Loucy (cell line): ENCODE results near the gene HHLA2.

Experiments
- H2AFZ ChIP-seq: fragments of 200-600 bp; sonication (generic); 2 replicates; pipeline ENCODE4 v1.6.0; 2016; ENCODE audit warnings: antibody characterized with exemption, mild to moderate bottlenecking, low read length, moderate library complexity
- H3F3A ChIP-seq: fragments of 200-600 bp; 2 replicates; pipeline ENCODE4 v1.6.0; 2016; ENCODE audit warnings: antibody characterized with exemption, low read depth, mild to moderate bottlenecking
- H3K27me3 ChIP-seq: fragments of 200-600 bp; sonication (generic); 2 replicates; pipeline ENCODE4 v1.6.1; 2014; ENCODE audit warnings: low read length, mild to moderate bottlenecking; ENCODE audit not compliant: insufficient read depth, poor library complexity, severe bottlenecking
- H3K36me3 ChIP-seq: fragments of 200-600 bp; sonication (generic); 2 replicates; pipeline ENCODE4 v1.6.1; 2016; ENCODE audit warnings: low read length; ENCODE audit not compliant: insufficient read depth
- H3K4me1 ChIP-seq: fragments of 200-600 bp; sonication (generic); 2 replicates; pipeline ENCODE4 v1.5.1; 2014; ENCODE audit warnings: low read length, mild to moderate bottlenecking; ENCODE audit not compliant: insufficient read depth, poor library complexity, severe bottlenecking
- H3K4me2 ChIP-seq: fragments of 200-600 bp; sonication (generic); 2 replicates; pipeline ENCODE4 v1.6.0; 2014; ENCODE audit warnings: antibody characterized with exemption, low read length, low read depth, mild to moderate bottlenecking; ENCODE audit not compliant: poor library complexity, severe bottlenecking
- H3K4me3 ChIP-seq: fragments of 200-600 bp; sonication (generic); 2 replicates; pipeline ENCODE4 v1.5.1; 2014; ENCODE audit warnings: low read length, mild to moderate bottlenecking, mixed read lengths; ENCODE audit not compliant: poor library complexity, severe bottlenecking
- H3K79me2 ChIP-seq: fragments of 200-600 bp; sonication (generic); 2 replicates; pipeline ENCODE4 v1.6.1; 2014; ENCODE audit warnings: low read length; ENCODE audit not compliant: insufficient read depth
- H3K9ac ChIP-seq: fragments of 200-600 bp; sonication (generic); 2 replicates; pipeline ENCODE4 v1.6.0; 2014; ENCODE audit warnings: mild to moderate bottlenecking, low read depth, low read length, moderate library complexity; ENCODE audit not compliant: poor library complexity, severe bottlenecking
- H3K9me2 ChIP-seq: fragments of 200-600 bp; sonication (generic); replicated peaks from 2 replicates; pipeline ENCODE4 v1.6.1; 2016; ENCODE audit warnings: low read depth, low read length, mixed read lengths
- H3K9me3 ChIP-seq: fragments of 200-600 bp; sonication (generic); 2 replicates; pipeline ENCODE4 v1.6.1; 2014; ENCODE audit warnings: mild to moderate bottlenecking, antibody characterized with exemption, low read length, low read depth; ENCODE audit not compliant: insufficient read depth
- H4K20me1 ChIP-seq: fragments of 200-600 bp; sonication (generic); 2 replicates; pipeline ENCODE4 v1.6.0; 2014; ENCODE audit warnings: antibody characterized with exemption, low read length, mild to moderate bottlenecking; ENCODE audit not compliant: insufficient read depth, poor library complexity, severe bottlenecking
- CTCF ChIP-seq: fragments of 200-600 bp; sonication (generic); conservative IDR thresholded peaks from 2 replicates; pipeline ENCODE4 v1.5.1; 2014; ENCODE audit warnings: mild to moderate bottlenecking, antibody characterized with exemption, low read length
- EZH2phosphoT487 ChIP-seq: fragments of 200-600 bp; IDR thresholded peaks from 2 replicates; pipeline ENCODE4 v1.6.1; 2018; ENCODE audit warnings: antibody characterized with exemption, mild to moderate bottlenecking, moderate library complexity, borderline replicate concordance

The HHLA2 gene

GRCh38 chr3:108329947-108330346, 33.6 kb downstream of the HHLA2 start:
- no peaks in the 10 kb centered on the region for H3K36me3 ChIP-seq
- no peak overlapping the region for H2AFZ ChIP-seq
- H3K9me3 ChIP-seq, result no peaks in the 10 kb centered on the region
- H3K27me3 ChIP-seq, result no peaks in the 10 kb centered on the region
- no peak overlapping the region for H3K4me2 ChIP-seq
- no peaks in the 10 kb centered on the region for H3K4me1 ChIP-seq
- no peak overlapping the region for H3K4me3 ChIP-seq
- H3F3A ChIP-seq, result no peaks in the 10 kb centered on the region
- H3K9ac ChIP-seq, result no peak overlapping the region
- H4K20me1 ChIP-seq, result no peaks in the 10 kb centered on the region
- TF ChIP-seq EZH2phosphoT487 (no peak), CTCF (no peak)
- H3K9me2 ChIP-seq, result no peaks in the 10 kb centered on the region
- no peaks in the 10 kb centered on the region for H3K79me2 ChIP-seq

- Histone ChIP-seq H3K9me3 (no peaks in the 10 kb centered on the region), H3K79me2 (no peaks in the 10 kb centered on the region), H3K4me1 (no peaks in the 10 kb centered on the region), H3K4me2 (no peak overlapping the region), H3K9ac (no peak overlapping the region), H4K20me1 (no peaks in the 10 kb centered on the region), H3K9me2 (no peaks in the 10 kb centered on the region), H3F3A (no peaks in the 10 kb centered on the region), H3K27me3 (no peaks in the 10 kb centered on the region), H2AFZ (no peak overlapping the region), H3K36me3 (no peaks in the 10 kb centered on the region), H3K4me3 (no peak overlapping the region)
- TF ChIP-seq EZH2phosphoT487 (no peak), CTCF (no peak)
Observed at GRCh38 chr3:108331792-108332191, 35.4 kb downstream of the HHLA2 start.

- Histone ChIP-seq H2AFZ (no peak overlapping the region), H3K79me2 (no peaks in the 10 kb centered on the region), H3K4me2 (no peak overlapping the region), H3K9ac (no peak overlapping the region), H3K36me3 (no peaks in the 10 kb centered on the region), H4K20me1 (no peaks in the 10 kb centered on the region), H3K9me3 (no peaks in the 10 kb centered on the region), H3K4me3 (no peak overlapping the region), H3F3A (no peaks in the 10 kb centered on the region), H3K9me2 (no peaks in the 10 kb centered on the region), H3K27me3 (no peaks in the 10 kb centered on the region), H3K4me1 (peaks cover 5% of the 10 kb centered on the region)
- no peak for TF ChIP-seq EZH2phosphoT487
- no peak for TF ChIP-seq CTCF
Observed at GRCh38 chr3:108333961-108334360, 37.6 kb downstream of the HHLA2 start.
